H1 (cell line): Measurements from ENCODE around the gene SLC27A6. TPM values are rescaled to one million over a fixed set of nuclear protein-coding genes. Genes with fewer than 3 reads are reported as not detected.

Experiments
- EGR1 ChIP-seq: IDR thresholded peaks from 2 replicates; pipeline ENCODE4 v1.6.1; 2011; ENCODE audit warnings: low read depth, low read length, borderline replicate concordance
- EZH2 ChIP-seq: fragments of 200-600 bp; sonication (generic); IDR thresholded peaks from 2 replicates; pipeline ENCODE4 v1.7.1; 2012; ENCODE audit warnings: low read depth, mild to moderate bottlenecking, moderate library complexity, low read length, inconsistent platforms; ENCODE audit not compliant: severe bottlenecking
- NRF1 ChIP-seq: IDR thresholded peaks from 2 replicates; pipeline ENCODE4 v1.6.1; 2011; ENCODE audit warnings: mild to moderate bottlenecking, low read depth, low read length, improper control_type of control experiment
- POU5F1 ChIP-seq: IDR thresholded peaks from 2 replicates; pipeline ENCODE4 v1.6.1; 2011; ENCODE audit warnings: low read depth, mild to moderate bottlenecking, low read length, moderate library complexity
- SUZ12 ChIP-seq: fragments of 200-600 bp; sonication (generic); IDR thresholded peaks from 2 replicates; pipeline ENCODE4 v1.6.1; 2012; ENCODE audit warnings: mild to moderate bottlenecking, inconsistent platforms, low read length, moderate library complexity, mixed read lengths
- polyA plus RNA-seq, 7 experiments: library from polyadenylated mRNA; depleted of rRNA in 3 of 7; stranded (reverse) in 5 of 7; unstranded in 2 of 7; fragments of >200 nt in 5 of 7; fragments of 200-250 nt in 2 of 7; gene quantifications; 1 replicate in 5 of 7; 2 replicates in 1 of 7; 4 replicates in 1 of 7; pipeline versions ENCODE4 v1.2.1 to v1.2.3, GENCODE V29; 2011 to 2013; ENCODE audit warnings: missing spikeins in 2 of 7, mixed read lengths in 2 of 7
- total RNA-seq: library from RNA; stranded (reverse); fragmentation: NEBNext Ultra II Directional; extraction: Animal tissue kit (Norgen Biotek cat#: 25700); gene quantifications from 2 replicates; pipeline ENCODE4 v1.2.1, GENCODE V29; 2021
- TF ChIP-seq, protein P1 (sequence below): fragments of 300-600 bp; sonication (generic); IDR thresholded peaks from 2 replicates; pipeline ENCODE4 v1.7.1; 2012; ENCODE audit warnings: low read length, moderate library complexity, mild to moderate bottlenecking, inconsistent platforms; ENCODE audit not compliant: insufficient replicate concordance
- TF ChIP-seq, protein P2 (sequence below): IDR thresholded peaks from 2 replicates; pipeline ENCODE4 v1.6.1; 2012; ENCODE audit warnings: inconsistent platforms
- TF ChIP-seq, protein P3 (sequence below): IDR thresholded peaks from 2 replicates; pipeline ENCODE4 v1.6.1; 2011; ENCODE audit warnings: low read length, improper control_type of control experiment

Gene SLC27A6
- total and polyA plus RNA-seq, 2 of the 8 experiments (the other 6 are each of a cell fraction or from before 2014, with no cell fraction given): 4.0 to 4.7 TPM

DNA sequence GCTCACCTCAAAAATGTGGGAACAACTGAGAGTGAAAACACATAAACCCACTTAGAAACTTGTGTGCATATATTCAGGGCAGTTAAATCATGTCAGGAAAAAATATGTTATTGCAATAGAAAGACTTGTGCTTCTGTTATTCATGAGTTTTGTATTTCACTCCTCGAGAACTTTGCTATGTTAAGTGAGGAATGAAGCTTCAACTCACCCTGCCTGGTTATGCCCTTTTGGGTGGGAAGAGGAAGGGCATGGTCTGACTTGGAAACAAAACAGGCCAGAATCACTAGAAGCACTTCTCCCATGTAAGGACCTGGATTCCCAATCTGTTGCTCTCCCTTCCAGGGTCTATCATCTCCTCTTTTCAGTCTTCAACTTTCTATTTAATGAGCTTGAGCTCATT, 14.5 kb downstream of the SLC27A6 start (continued):
- TF ChIP-seq, protein P1, sequence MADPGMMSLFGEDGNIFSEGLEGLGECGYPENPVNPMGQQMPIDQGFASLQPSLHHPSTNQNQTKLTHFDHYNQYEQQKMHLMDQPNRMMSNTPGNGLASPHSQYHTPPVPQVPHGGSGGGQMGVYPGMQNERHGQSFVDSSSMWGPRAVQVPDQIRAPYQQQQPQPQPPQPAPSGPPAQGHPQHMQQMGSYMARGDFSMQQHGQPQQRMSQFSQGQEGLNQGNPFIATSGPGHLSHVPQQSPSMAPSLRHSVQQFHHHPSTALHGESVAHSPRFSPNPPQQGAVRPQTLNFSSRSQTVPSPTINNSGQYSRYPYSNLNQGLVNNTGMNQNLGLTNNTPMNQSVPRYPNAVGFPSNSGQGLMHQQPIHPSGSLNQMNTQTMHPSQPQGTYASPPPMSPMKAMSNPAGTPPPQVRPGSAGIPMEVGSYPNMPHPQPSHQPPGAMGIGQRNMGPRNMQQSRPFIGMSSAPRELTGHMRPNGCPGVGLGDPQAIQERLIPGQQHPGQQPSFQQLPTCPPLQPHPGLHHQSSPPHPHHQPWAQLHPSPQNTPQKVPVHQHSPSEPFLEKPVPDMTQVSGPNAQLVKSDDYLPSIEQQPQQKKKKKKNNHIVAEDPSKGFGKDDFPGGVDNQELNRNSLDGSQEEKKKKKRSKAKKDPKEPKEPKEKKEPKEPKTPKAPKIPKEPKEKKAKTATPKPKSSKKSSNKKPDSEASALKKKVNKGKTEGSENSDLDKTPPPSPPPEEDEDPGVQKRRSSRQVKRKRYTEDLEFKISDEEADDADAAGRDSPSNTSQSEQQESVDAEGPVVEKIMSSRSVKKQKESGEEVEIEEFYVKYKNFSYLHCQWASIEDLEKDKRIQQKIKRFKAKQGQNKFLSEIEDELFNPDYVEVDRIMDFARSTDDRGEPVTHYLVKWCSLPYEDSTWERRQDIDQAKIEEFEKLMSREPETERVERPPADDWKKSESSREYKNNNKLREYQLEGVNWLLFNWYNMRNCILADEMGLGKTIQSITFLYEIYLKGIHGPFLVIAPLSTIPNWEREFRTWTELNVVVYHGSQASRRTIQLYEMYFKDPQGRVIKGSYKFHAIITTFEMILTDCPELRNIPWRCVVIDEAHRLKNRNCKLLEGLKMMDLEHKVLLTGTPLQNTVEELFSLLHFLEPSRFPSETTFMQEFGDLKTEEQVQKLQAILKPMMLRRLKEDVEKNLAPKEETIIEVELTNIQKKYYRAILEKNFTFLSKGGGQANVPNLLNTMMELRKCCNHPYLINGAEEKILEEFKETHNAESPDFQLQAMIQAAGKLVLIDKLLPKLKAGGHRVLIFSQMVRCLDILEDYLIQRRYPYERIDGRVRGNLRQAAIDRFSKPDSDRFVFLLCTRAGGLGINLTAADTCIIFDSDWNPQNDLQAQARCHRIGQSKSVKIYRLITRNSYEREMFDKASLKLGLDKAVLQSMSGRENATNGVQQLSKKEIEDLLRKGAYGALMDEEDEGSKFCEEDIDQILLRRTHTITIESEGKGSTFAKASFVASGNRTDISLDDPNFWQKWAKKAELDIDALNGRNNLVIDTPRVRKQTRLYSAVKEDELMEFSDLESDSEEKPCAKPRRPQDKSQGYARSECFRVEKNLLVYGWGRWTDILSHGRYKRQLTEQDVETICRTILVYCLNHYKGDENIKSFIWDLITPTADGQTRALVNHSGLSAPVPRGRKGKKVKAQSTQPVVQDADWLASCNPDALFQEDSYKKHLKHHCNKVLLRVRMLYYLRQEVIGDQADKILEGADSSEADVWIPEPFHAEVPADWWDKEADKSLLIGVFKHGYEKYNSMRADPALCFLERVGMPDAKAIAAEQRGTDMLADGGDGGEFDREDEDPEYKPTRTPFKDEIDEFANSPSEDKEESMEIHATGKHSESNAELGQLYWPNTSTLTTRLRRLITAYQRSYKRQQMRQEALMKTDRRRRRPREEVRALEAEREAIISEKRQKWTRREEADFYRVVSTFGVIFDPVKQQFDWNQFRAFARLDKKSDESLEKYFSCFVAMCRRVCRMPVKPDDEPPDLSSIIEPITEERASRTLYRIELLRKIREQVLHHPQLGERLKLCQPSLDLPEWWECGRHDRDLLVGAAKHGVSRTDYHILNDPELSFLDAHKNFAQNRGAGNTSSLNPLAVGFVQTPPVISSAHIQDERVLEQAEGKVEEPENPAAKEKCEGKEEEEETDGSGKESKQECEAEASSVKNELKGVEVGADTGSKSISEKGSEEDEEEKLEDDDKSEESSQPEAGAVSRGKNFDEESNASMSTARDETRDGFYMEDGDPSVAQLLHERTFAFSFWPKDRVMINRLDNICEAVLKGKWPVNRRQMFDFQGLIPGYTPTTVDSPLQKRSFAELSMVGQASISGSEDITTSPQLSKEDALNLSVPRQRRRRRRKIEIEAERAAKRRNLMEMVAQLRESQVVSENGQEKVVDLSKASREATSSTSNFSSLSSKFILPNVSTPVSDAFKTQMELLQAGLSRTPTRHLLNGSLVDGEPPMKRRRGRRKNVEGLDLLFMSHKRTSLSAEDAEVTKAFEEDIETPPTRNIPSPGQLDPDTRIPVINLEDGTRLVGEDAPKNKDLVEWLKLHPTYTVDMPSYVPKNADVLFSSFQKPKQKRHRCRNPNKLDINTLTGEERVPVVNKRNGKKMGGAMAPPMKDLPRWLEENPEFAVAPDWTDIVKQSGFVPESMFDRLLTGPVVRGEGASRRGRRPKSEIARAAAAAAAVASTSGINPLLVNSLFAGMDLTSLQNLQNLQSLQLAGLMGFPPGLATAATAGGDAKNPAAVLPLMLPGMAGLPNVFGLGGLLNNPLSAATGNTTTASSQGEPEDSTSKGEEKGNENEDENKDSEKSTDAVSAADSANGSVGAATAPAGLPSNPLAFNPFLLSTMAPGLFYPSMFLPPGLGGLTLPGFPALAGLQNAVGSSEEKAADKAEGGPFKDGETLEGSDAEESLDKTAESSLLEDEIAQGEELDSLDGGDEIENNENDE: no peak
- TF ChIP-seq POU5F1 (no peak), EGR1 (no peak), EZH2 (no peak), NRF1 (no peak), SUZ12 (no peak)
- TF ChIP-seq, protein P2, sequence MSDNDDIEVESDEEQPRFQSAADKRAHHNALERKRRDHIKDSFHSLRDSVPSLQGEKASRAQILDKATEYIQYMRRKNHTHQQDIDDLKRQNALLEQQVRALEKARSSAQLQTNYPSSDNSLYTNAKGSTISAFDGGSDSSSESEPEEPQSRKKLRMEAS: no peak
- TF ChIP-seq, protein P3, sequence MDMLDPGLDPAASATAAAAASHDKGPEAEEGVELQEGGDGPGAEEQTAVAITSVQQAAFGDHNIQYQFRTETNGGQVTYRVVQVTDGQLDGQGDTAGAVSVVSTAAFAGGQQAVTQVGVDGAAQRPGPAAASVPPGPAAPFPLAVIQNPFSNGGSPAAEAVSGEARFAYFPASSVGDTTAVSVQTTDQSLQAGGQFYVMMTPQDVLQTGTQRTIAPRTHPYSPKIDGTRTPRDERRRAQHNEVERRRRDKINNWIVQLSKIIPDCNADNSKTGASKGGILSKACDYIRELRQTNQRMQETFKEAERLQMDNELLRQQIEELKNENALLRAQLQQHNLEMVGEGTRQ: no peak
